WTC11 (cell line): ENCODE results near the gene FAM20C. TPM values are rescaled to one million over a fixed set of nuclear protein-coding genes. Genes with fewer than 3 reads are reported as not detected.
A peak's percentile ranks its signal among the peaks of the same experiment; 100 is the strongest.

Experiments used
- ATAC-seq: fragments of 200-7000 bp; cut with Tn5 transposase; 2 replicates; pipeline ENCODE4 v1.10.0; 2021; ENCODE audit warnings: mild to moderate bottlenecking, moderate library complexity
- CTCF ChIA-PET: fragments of 300-600 bp; sonication (Branson Sonifier 250); formaldehyde crosslinking; loops from one replicate; lab custom pipeline; 2021; ENCODE audit warnings: antibody characterized with exemption; lab: Charles Lee
- POLR2A ChIA-PET: fragments of 350-600 bp; sonication (Branson Sonifier 250); formaldehyde crosslinking; loops from one replicate; lab custom pipeline; 2021; ENCODE audit warnings: antibody characterized with exemption; lab: Charles Lee
- DNase-seq: peaks from one replicate; pipeline ENCODE4 v3.0.0; 2021; ENCODE audit warnings: low spot score
- H3K27ac Mint-ChIP-seq: 2 replicates; pipeline ENCODE4 v1.8.0; 2021; ENCODE audit warnings: mixed read lengths
- H3K27me3 Mint-ChIP-seq: 2 replicates; pipeline ENCODE4 v1.8.0; 2021; ENCODE audit warnings: low read depth, mild to moderate bottlenecking, moderate library complexity, mixed read lengths
- H3K36me3 Mint-ChIP-seq: 2 replicates; pipeline ENCODE4 v1.8.0; 2021; ENCODE audit warnings: mixed read lengths
- H3K4me1 Mint-ChIP-seq: 2 replicates; pipeline ENCODE4 v1.8.0; 2022; ENCODE audit warnings: mixed read lengths
- H3K4me3 Mint-ChIP-seq: 2 replicates; pipeline ENCODE4 v1.8.0; 2021; ENCODE audit warnings: mild to moderate bottlenecking, moderate library complexity, mixed read lengths
- H3K9me3 Mint-ChIP-seq: 2 replicates; pipeline ENCODE4 v1.8.0; 2021; ENCODE audit warnings: mixed read lengths
- CTCF ChIP-seq: fragments of 200-600 bp; IDR thresholded peaks from 2 replicates; pipeline ENCODE4 v1.8.0; 2022; ENCODE audit warnings: antibody characterized with exemption
- E2F4 ChIP-seq: sonication (generic); formaldehyde crosslinking; IDR thresholded peaks from 2 replicates; pipeline ENCODE4 v1.8.1; 2022; ENCODE audit warnings: low read depth, mild to moderate bottlenecking, moderate library complexity, missing genetic modification reagents, borderline replicate concordance
- EMX1 ChIP-seq: fragments of 250-450 bp; sonication (Bioruptor Pico); IDR thresholded peaks from 2 replicates; pipeline ENCODE4 v1.8.0; 2021; ENCODE audit warnings: mild to moderate bottlenecking
- ESRRA ChIP-seq: sonication (generic); formaldehyde crosslinking; IDR thresholded peaks from 2 replicates; pipeline ENCODE4 v1.8.1; 2022; ENCODE audit warnings: mild to moderate bottlenecking, missing genetic modification reagents, borderline replicate concordance
- JAZF1 ChIP-seq: fragments of 250-450 bp; sonication (Bioruptor Pico); IDR thresholded peaks from 2 replicates; pipeline ENCODE4 v1.9.0; 2021; ENCODE audit warnings: moderate library complexity, mild to moderate bottlenecking, inconsistent platforms
- MXD4 ChIP-seq: fragments of 250-450 bp; sonication (Bioruptor Pico); IDR thresholded peaks from 2 replicates; pipeline ENCODE4 v1.8.0; 2021; ENCODE audit warnings: mild to moderate bottlenecking, moderate library complexity, borderline replicate concordance
- NFATC4 ChIP-seq: fragments of 250-450 bp; sonication (Bioruptor Pico); IDR thresholded peaks from 2 replicates; pipeline ENCODE4 v1.9.0; 2021; ENCODE audit warnings: mild to moderate bottlenecking
- NFE2L1 ChIP-seq: sonication (generic); formaldehyde crosslinking; IDR thresholded peaks from 2 replicates; pipeline ENCODE4 v1.8.1; 2023; ENCODE audit warnings: missing genetic modification reagents
- NR1H2 ChIP-seq: sonication (generic); formaldehyde crosslinking; IDR thresholded peaks from 2 replicates; pipeline ENCODE4 v1.9.0; 2021; ENCODE audit warnings: mild to moderate bottlenecking, moderate library complexity, missing genetic modification reagents
- NR2C2 ChIP-seq: sonication (generic); formaldehyde crosslinking; IDR thresholded peaks from 2 replicates; pipeline ENCODE4 v1.8.0; 2022; ENCODE audit warnings: mild to moderate bottlenecking, missing genetic modification reagents
- PRRX2 ChIP-seq: fragments of 250-450 bp; sonication (Bioruptor Pico); IDR thresholded peaks from 2 replicates; pipeline ENCODE4 v1.8.0; 2021; ENCODE audit warnings: mild to moderate bottlenecking
- RELA ChIP-seq: sonication (generic); formaldehyde crosslinking; IDR thresholded peaks from 2 replicates; pipeline ENCODE4 v1.8.1; 2022; ENCODE audit warnings: missing genetic modification reagents, mild to moderate bottlenecking, borderline replicate concordance
- SMAD4 ChIP-seq: sonication (generic); formaldehyde crosslinking; IDR thresholded peaks from 2 replicates; pipeline ENCODE4 v1.8.0; 2022; ENCODE audit warnings: mild to moderate bottlenecking, missing genetic modification reagents
- TEAD1 ChIP-seq: sonication (generic); formaldehyde crosslinking; IDR thresholded peaks from 2 replicates; pipeline ENCODE4 v1.8.0; 2022; ENCODE audit warnings: mild to moderate bottlenecking, missing genetic modification reagents
- TEAD4 ChIP-seq: sonication (generic); formaldehyde crosslinking; IDR thresholded peaks from 2 replicates; pipeline ENCODE4 v1.8.0; 2022; ENCODE audit warnings: mild to moderate bottlenecking, missing genetic modification reagents
- ZBTB43 ChIP-seq: sonication (generic); formaldehyde crosslinking; IDR thresholded peaks from 2 replicates; pipeline ENCODE4 v1.8.1; 2023; ENCODE audit warnings: mild to moderate bottlenecking, missing genetic modification reagents
- ZNF416 ChIP-seq: fragments of 250-450 bp; sonication (Bioruptor Pico); IDR thresholded peaks from 2 replicates; pipeline ENCODE4 v1.9.0; 2021; ENCODE audit warnings: mild to moderate bottlenecking, inconsistent platforms
- total RNA-seq: library from RNA; stranded (reverse); gene quantifications from 3 replicates; pipeline ENCODE4 v1.2.3, GENCODE V29; 2021
- TF ChIP-seq, protein P1 (sequence below): sonication (generic); formaldehyde crosslinking; IDR thresholded peaks from 2 replicates; pipeline ENCODE4 v1.8.0; 2022; ENCODE audit warnings: mild to moderate bottlenecking, missing genetic modification reagents
- TF ChIP-seq, protein P2 (sequence below): sonication (generic); formaldehyde crosslinking; IDR thresholded peaks from 2 replicates; pipeline ENCODE4 v1.8.1; 2022; ENCODE audit warnings: missing genetic modification reagents, borderline replicate concordance
- TF ChIP-seq, protein P3 (sequence below): fragments of 250-450 bp; sonication (Bioruptor Pico); conservative IDR thresholded peaks from 2 replicates; pipeline ENCODE4 v1.9.0; 2021; ENCODE audit warnings: mild to moderate bottlenecking
- TF ChIP-seq, protein P4 (sequence below): sonication (generic); formaldehyde crosslinking; IDR thresholded peaks from 2 replicates; pipeline ENCODE4 v1.8.1; 2022; ENCODE audit warnings: low read depth, missing genetic modification reagents, borderline replicate concordance
- TF ChIP-seq, protein P5 (sequence below): sonication (generic); formaldehyde crosslinking; IDR thresholded peaks from 2 replicates; pipeline ENCODE4 v1.8.1; 2022; ENCODE audit warnings: mild to moderate bottlenecking, moderate library complexity, missing genetic modification reagents

Gene FAM20C
- total RNA-seq, 1 experiment from 2014 or later, result 64.9 TPM

- TF ChIP-seq, protein P1, sequence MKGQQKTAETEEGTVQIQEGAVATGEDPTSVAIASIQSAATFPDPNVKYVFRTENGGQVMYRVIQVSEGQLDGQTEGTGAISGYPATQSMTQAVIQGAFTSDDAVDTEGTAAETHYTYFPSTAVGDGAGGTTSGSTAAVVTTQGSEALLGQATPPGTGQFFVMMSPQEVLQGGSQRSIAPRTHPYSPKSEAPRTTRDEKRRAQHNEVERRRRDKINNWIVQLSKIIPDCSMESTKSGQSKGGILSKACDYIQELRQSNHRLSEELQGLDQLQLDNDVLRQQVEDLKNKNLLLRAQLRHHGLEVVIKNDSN (CRISPR knock-in tag), result no peak
Observed at GRCh38 chr7:222716-223041, 30.3 kb downstream of the FAM20C start (continued).

GRCh38 chr7:223118-223800, 30.9 kb downstream of the FAM20C start:
- H3K4me1 Mint-ChIP-seq, result peaks cover 14% of the 10 kb centered on the region
- ATAC-seq (no peak), DNase-seq (no peak)
- no peaks in the 10 kb centered on the region for H3K9me3 Mint-ChIP-seq
- ChIA-PET POLR2A (no interaction called here), CTCF (interaction anchor here (1.6 kb wide), 1 partner anchor 650 kb away, joined by 3 read pairs; no protein-coding TSS in a partner anchor)
- H3K27me3 Mint-ChIP-seq, result no peaks in the 10 kb centered on the region
- TF ChIP-seq NR2C2 (CRISPR knock-in tag) (no peak), RELA (no peak), NFATC4 (CRISPR knock-in tag) (no peak), TEAD4 (no peak), E2F4 (no peak), ESRRA (CRISPR knock-in tag) (no peak), SMAD4 (CRISPR knock-in tag) (no peak), EMX1 (CRISPR knock-in tag) (no peak), JAZF1 (CRISPR knock-in tag) (no peak), ZNF416 (no peak), CTCF (no peak)
- TF ChIP-seq, protein P1 (CRISPR knock-in tag), result no peak
- TF ChIP-seq, protein P2, sequence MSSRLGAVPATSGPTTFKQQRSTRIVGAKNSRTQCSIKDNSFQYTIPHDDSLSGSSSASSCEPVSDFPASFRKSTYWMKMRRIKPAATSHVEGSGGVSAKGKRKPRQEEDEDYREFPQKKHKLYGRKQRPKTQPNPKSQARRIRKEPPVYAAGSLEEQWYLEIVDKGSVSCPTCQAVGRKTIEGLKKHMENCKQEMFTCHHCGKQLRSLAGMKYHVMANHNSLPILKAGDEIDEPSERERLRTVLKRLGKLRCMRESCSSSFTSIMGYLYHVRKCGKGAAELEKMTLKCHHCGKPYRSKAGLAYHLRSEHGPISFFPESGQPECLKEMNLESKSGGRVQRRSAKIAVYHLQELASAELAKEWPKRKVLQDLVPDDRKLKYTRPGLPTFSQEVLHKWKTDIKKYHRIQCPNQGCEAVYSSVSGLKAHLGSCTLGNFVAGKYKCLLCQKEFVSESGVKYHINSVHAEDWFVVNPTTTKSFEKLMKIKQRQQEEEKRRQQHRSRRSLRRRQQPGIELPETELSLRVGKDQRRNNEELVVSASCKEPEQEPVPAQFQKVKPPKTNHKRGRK, result no peak
- TF ChIP-seq, protein P3, sequence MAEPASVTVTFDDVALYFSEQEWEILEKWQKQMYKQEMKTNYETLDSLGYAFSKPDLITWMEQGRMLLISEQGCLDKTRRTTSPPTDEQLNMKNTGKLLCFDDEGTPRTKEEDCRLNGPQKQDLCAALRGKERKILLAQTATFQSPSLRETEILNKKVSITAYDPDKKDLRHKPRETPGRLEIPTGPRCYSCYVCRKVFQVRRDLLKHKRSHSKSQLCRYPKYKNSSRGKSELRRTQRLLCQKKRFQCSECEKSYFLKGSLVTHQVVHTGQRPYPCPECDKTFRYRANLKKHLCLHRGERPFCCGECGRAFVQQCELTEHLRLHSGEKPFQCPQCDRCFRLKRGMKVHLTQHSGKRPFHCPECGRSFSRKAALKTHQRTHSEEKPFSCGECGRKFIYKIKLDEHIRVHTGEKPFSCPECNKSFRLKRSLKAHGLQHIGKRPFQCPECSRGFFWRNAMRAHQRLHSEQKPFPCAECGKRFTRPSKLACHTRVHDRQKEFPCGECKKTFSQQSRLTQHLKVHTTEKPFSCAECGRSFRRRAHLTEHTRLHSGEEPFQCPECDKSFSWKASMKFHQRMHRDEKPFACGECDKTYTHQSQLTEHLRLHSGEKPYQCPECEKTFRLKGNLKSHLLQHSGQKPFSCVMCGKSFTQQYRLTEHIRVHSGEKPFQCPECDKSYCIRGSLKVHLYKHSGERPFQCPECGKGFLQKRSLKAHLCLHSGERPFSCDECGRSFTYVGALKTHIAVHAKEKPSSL (CRISPR knock-in tag), result no peak
- H3K4me3 Mint-ChIP-seq, result no peak overlapping the region
- peak overlapping the region; percentile 85 for H3K27ac Mint-ChIP-seq
- no peaks in the 10 kb centered on the region for H3K36me3 Mint-ChIP-seq

DNA sequence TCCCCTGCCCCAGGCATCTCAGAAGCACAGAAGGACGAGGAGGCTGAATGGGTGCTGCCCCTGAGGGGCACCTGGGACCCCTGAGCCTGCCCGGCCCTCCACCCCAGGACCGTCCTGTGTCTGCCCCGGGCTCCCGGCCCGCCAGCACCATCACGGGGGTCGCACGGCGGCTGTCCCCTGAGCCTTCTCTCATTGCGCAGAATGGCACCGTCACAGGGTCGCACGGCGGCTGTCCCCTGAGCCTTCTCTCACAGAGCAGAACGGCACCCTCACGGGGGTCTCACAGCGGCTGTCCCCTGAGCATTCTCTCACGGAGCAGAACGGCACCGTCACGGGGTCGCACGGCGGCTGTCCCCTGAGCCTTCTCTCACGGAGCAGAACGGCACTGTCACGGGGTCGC, 31.5 kb downstream of the FAM20C start:
- no peak for DNase-seq
- Mint-ChIP-seq H3K9me3 (no peaks in the 10 kb centered on the region), H3K4me3 (no peak overlapping the region)
- CTCF ChIA-PET, result interaction anchor here (1.6 kb wide), 1 partner anchor 650 kb away, joined by 3 read pairs; no protein-coding TSS in a partner anchor
- TF ChIP-seq, protein P4, sequence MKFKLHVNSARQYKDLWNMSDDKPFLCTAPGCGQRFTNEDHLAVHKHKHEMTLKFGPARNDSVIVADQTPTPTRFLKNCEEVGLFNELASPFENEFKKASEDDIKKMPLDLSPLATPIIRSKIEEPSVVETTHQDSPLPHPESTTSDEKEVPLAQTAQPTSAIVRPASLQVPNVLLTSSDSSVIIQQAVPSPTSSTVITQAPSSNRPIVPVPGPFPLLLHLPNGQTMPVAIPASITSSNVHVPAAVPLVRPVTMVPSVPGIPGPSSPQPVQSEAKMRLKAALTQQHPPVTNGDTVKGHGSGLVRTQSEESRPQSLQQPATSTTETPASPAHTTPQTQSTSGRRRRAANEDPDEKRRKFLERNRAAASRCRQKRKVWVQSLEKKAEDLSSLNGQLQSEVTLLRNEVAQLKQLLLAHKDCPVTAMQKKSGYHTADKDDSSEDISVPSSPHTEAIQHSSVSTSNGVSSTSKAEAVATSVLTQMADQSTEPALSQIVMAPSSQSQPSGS (CRISPR knock-in tag), result no peak
- no peak for TF ChIP-seq MXD4 (CRISPR knock-in tag)
- TF ChIP-seq PRRX2, result no peak
- TF ChIP-seq NFE2L1 (CRISPR knock-in tag), result no peak
- no peak for TF ChIP-seq TEAD1 (CRISPR knock-in tag)
- TF ChIP-seq NR1H2, result no peak
- TF ChIP-seq, protein P5, sequence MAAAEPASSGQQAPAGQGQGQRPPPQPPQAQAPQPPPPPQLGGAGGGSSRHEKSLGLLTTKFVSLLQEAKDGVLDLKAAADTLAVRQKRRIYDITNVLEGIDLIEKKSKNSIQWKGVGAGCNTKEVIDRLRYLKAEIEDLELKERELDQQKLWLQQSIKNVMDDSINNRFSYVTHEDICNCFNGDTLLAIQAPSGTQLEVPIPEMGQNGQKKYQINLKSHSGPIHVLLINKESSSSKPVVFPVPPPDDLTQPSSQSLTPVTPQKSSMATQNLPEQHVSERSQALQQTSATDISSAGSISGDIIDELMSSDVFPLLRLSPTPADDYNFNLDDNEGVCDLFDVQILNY (CRISPR knock-in tag), result no peak
- no peak for TF ChIP-seq ZBTB43
- TF ChIP-seq, all 79 proteins: peak for 0
- H3K27me3 Mint-ChIP-seq, result no peaks in the 10 kb centered on the region
- peaks cover 14% of the 10 kb centered on the region for H3K4me1 Mint-ChIP-seq
- no peaks in the 10 kb centered on the region for H3K36me3 Mint-ChIP-seq
- POLR2A ChIA-PET, result no interaction called here
- ATAC-seq, result no peak
- H3K27ac Mint-ChIP-seq, result no peak overlapping the region
